ENCODE measurements around the gene ZRANB2. TPM values are rescaled to one million over a fixed set of nuclear protein-coding genes. Genes with fewer than 3 reads are reported as not detected.
A peak's percentile ranks its signal among the peaks of the same experiment; 100 is the strongest.

ZRANB2 gene
- total and polyA plus RNA-seq, 2 of the 4 experiments (the other 2 are of a cell fraction): 23.7 to 67.2 TPM

DNA sequence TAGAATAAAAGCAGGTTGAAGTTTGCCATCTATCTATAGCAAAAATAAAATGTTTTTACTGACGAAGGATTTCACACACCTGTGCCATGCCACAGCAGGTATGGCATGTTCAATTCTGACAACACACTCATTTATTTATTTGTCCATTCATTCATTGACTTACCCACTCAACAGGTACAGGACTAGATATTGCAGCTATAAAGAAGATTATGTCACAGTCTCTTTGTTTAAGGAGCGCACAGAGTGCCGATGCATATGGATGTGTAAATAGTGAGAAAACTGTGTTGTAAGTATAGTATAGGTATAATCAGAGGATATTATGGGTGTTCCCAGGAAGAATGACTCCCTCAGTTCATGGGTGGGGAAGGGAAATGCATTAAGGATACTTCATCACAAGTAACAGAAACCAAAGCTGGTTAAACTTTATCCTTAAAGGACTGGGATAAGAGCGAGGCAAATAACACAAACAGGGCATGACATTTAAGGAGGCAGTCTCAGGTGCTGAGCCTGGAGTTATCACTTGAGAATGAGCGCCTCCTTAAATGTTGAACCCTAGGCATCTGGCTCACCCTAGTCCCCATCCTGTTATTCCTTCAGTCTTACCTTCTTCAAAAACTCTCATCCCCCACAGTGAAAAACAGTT, 7.9 kb upstream of the ZRANB2 start:
- no peak overlapping the region for H3K9ac ChIP-seq (ENCODE audit: low read depth, low read length)
- H3K56ac ChIP-seq (ENCODE audit: extremely low read depth, insufficient read depth, low read length): no peak overlapping the region
- no peaks in the 10 kb centered on the region for H3K79me1 ChIP-seq (ENCODE audit: low read depth in 1 of 2, low read length in 2 of 2)
- peaks cover 3% of the 10 kb centered on the region for H3K9me1 ChIP-seq (ENCODE audit: insufficient read depth, low read length)
- no peak overlapping the region for H3K4me2 ChIP-seq (ENCODE audit: low read depth, low read length)
- ChIA-PET CTCF (interaction anchor here (0.6 kb wide), 1 partner anchor 99 kb away, joined by 3 read pairs; no protein-coding TSS in a partner anchor), POLR2A (ENCODE audit: unreplicated experiment) (no interaction called here)
- peak overlapping the region; percentile 45; the same call in 1 of the 2 replicates for H3K23ac ChIP-seq (ENCODE audit: low read depth, low read length)
- no peaks in the 10 kb centered on the region for H3K36me3 ChIP-seq (ENCODE audit: control insufficient read depth, insufficient read depth, low read length)
- H4K8ac ChIP-seq (ENCODE audit: low read depth in 2 of 2, low read length in 2 of 2): peak overlapping the region; percentile 42 to 71; a peak in 2 of 4 replicates
- H2BK120ac ChIP-seq (ENCODE audit: low read depth, low read length): peak overlapping the region; percentile 82
- 0 out of 2 replicates have a peak overlapping the region, but pooled peaks have one; percentile 46 for H4K91ac ChIP-seq (ENCODE audit: insufficient read depth, low read depth, low read length)
- peak overlapping the region; percentile 76 for H3K4ac ChIP-seq (ENCODE audit: low read depth, low read length)
- intact Hi-C loops (cut with micrococcal nuclease) (no loop called here), in situ Hi-C loops (cut with MboI; ENCODE audit: low sequenced_read_pairs) (loop anchor here (25.0 kb wide), 2 partner anchors 949 to 1174 kb away; no protein-coding TSS in a partner anchor), dilution Hi-C loops (cut with HindIII; ENCODE audit: low sequenced_read_pairs, unreplicated experiment) (no loop called here)
- H2AFZ ChIP-seq (replicated peaks; ENCODE audit: low read length, poor library complexity): no peak overlapping the region
- no peak overlapping the region for H3K4me3 ChIP-seq (ENCODE audit: insufficient read depth, low read depth, low read length)
- H3K27ac ChIP-seq (ENCODE audit: insufficient read depth, low read length): peak overlapping the region; percentile 64; the same call in 1 of the 2 replicates
- no peak overlapping the region for H2BK15ac ChIP-seq (ENCODE audit: low read depth, low read length)
- BruUV-seq (replicated peaks): no TSS peak
- ATAC-seq (ENCODE audit: low read depth): no peak
- no peak overlapping the region for H2AK9ac ChIP-seq (replicated peaks; ENCODE audit: low read depth, low read length, poor library complexity)
- no peaks in the 10 kb centered on the region for H4K20me1 ChIP-seq (ENCODE audit: insufficient read depth, low read length)
- peak overlapping the region; percentile 80 for H2BK5ac ChIP-seq (ENCODE audit: low read depth, low read length, poor library complexity, severe bottlenecking)
- no peak for DNase-seq
- H3K9me3 ChIP-seq (ENCODE audit: control insufficient read depth, insufficient read depth, low read length): no peaks in the 10 kb centered on the region
- peak overlapping the region; percentile 71; the same call in 1 of the 2 replicates for H3K18ac ChIP-seq (ENCODE audit: low read depth, low read length)
- 100% methylated on average over 2 of the region's 5 CpGs; no CpG with 5 or more reads in 1 of the 2 experiments for WGBS, 2 experiments (ENCODE audit: extremely low coverage in 2 of 2, insufficient read length in 1 of 2)
- H3K4me1 ChIP-seq (ENCODE audit: control insufficient read depth, insufficient read depth, low read length): peaks cover 8% of the 10 kb centered on the region
- 0 out of 2 replicates have a peak overlapping the region, but pooled peaks have one; percentile 26 for H2AK5ac ChIP-seq (ENCODE audit: low read depth, low read length)
- H3K27me3 ChIP-seq (ENCODE audit: control insufficient read depth, insufficient read depth, low read length): no peaks in the 10 kb centered on the region
- H3K14ac ChIP-seq (replicated peaks; ENCODE audit: low read depth, low read length): peak overlapping the region; percentile 87
- peak overlapping the region; percentile 71; the same call in 1 of the 2 replicates for H4K5ac ChIP-seq (ENCODE audit: low read depth, low read length)
- H2BK20ac ChIP-seq (ENCODE audit: low read depth, low read length): peak overlapping the region; percentile 72
- TF ChIP-seq, protein P1, sequence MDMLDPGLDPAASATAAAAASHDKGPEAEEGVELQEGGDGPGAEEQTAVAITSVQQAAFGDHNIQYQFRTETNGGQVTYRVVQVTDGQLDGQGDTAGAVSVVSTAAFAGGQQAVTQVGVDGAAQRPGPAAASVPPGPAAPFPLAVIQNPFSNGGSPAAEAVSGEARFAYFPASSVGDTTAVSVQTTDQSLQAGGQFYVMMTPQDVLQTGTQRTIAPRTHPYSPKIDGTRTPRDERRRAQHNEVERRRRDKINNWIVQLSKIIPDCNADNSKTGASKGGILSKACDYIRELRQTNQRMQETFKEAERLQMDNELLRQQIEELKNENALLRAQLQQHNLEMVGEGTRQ (IDR thresholded peaks at IDR 0.05; ENCODE audit: low read depth, low read length): no peak
- TF ChIP-seq MAZ (IDR thresholded peaks at IDR 0.05; ENCODE audit: borderline replicate concordance, low read depth, low read length): no peak
- no peak for TF ChIP-seq MXI1 (IDR thresholded peaks at IDR 0.05; ENCODE audit: borderline replicate concordance, low read depth, low read length)
- no peak for TF ChIP-seq MAFK (IDR thresholded peaks at IDR 0.05; ENCODE audit: low read depth, low read length)
- no peak for TF ChIP-seq RAD21 (IDR thresholded peaks at IDR 0.05; ENCODE audit: low read length)
- no peak for TF ChIP-seq RFX5 (IDR thresholded peaks at IDR 0.05; ENCODE audit: low read depth, low read length)
- no peak for TF ChIP-seq NFE2L2 (IDR thresholded peaks at IDR 0.05; ENCODE audit: low read depth, low read length)
- TF ChIP-seq, protein P2, sequence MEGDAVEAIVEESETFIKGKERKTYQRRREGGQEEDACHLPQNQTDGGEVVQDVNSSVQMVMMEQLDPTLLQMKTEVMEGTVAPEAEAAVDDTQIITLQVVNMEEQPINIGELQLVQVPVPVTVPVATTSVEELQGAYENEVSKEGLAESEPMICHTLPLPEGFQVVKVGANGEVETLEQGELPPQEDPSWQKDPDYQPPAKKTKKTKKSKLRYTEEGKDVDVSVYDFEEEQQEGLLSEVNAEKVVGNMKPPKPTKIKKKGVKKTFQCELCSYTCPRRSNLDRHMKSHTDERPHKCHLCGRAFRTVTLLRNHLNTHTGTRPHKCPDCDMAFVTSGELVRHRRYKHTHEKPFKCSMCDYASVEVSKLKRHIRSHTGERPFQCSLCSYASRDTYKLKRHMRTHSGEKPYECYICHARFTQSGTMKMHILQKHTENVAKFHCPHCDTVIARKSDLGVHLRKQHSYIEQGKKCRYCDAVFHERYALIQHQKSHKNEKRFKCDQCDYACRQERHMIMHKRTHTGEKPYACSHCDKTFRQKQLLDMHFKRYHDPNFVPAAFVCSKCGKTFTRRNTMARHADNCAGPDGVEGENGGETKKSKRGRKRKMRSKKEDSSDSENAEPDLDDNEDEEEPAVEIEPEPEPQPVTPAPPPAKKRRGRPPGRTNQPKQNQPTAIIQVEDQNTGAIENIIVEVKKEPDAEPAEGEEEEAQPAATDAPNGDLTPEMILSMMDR (conservative IDR thresholded peaks at IDR 0.05; ENCODE audit: low read depth, low read length): no peak
- TF ChIP-seq RCOR1 (IDR thresholded peaks at IDR 0.05; ENCODE audit: insufficient replicate concordance, low read length): no peak
- TF ChIP-seq POLR2A (IDR thresholded peaks at IDR 0.05; ENCODE audit: low read depth, low read length): no peak
- TF ChIP-seq FOS (IDR thresholded peaks at IDR 0.05; ENCODE audit: low read depth, low read length): no peak
- TF ChIP-seq, protein P3, sequence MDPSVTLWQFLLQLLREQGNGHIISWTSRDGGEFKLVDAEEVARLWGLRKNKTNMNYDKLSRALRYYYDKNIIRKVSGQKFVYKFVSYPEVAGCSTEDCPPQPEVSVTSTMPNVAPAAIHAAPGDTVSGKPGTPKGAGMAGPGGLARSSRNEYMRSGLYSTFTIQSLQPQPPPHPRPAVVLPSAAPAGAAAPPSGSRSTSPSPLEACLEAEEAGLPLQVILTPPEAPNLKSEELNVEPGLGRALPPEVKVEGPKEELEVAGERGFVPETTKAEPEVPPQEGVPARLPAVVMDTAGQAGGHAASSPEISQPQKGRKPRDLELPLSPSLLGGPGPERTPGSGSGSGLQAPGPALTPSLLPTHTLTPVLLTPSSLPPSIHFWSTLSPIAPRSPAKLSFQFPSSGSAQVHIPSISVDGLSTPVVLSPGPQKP (IDR thresholded peaks at IDR 0.05; ENCODE audit: borderline replicate concordance, low read depth, low read length): no peak
- TF ChIP-seq CHD1 (IDR thresholded peaks at IDR 0.05; ENCODE audit: low read depth, low read length): no peak
- no peak for TF ChIP-seq SMC3 (IDR thresholded peaks at IDR 0.05; ENCODE audit: low read depth, low read length)
- no peak for TF ChIP-seq CEBPB (IDR thresholded peaks at IDR 0.05; ENCODE audit: low read depth, low read length)
